ENCODE results near the gene CD9. TPM values are rescaled to one million over a fixed set of nuclear protein-coding genes. Genes with fewer than 3 reads are reported as not detected.

The CD9 gene
- total RNA-seq, 1 donor: 70.0 TPM

DNA sequence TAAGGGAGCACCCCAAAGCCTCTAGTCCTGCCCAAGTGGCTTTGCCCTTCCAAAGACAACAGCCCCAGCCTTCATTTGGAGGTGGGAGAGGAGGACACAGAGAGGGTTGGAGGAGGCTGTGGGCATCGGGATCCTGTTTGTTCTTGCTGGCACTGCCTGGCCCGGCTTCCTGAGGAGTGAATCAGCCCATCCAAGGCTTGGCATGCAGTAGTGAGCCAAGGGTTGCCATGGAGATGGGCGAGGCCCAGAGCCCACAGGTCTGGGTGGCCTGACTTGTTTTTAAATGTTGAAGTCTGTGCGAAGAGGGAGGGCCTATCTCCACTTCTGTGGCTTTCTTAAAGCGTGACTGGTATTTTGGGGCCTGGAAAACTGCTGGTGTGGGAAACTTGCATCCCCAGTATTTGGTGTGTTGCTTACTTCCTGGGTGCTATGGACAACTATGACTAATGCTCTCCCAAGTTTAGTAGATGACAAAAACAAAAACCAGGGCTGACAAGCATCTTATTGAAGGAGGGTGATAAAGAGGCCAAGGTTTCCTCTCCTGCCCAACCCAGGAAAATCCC is 15.8 kb downstream of the CD9 start:
- DNase-seq (ENCODE audit: low read depth in 2 of 3, low spot score in 2 of 3): peak in 1 of 3 donors; percentile 39

DNA sequence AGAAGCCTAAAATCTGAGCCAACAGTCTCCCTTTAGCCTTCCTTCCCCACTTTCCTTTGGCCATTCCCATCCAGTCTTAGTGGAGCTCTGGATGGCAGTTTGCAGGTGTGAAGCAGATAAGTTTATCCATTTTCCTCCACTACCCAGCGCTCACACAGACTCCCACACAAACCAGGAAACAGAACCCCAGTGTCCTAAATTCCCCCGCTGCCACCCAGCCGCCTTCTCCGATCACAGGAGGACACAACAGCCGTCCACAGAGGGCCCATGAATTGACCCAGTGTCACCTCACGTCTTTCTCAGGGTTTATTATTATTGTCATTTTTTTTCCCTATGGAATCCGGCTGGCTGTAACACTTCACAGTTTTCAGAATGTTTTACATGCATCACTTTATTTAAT is 16.4 kb downstream of the CD9 start:
- no peak for DNase-seq (ENCODE audit: low read depth in 2 of 3, low spot score in 2 of 3)

DNA sequence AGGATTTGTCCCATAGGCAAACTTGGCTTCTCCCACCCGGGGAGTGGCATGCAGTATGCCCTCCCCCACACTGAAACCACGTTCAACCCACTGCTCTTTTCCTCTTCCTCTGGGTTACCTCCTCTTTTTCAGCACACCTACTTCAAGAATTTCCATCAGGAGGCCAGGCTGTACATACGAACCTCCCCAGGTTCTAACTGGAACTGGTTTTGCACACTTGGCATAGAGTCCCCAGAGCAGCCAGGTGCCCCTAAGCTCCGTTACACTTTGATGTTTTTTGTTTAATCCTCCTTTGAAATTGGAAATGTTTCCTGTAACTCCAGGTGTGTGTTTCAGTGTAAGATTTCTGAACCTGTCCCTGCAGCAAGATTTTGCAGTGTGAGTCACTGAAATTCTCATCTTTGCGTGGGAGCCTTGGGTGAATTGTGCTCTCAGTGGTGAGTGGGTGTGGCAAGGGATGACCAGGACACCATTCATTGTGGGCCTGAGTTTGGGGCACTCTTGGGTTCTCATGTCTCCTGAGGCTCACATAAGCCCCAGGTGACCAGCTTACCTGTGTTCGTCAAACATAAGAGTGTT is 18.2 kb downstream of the CD9 start:
- no peak for DNase-seq (ENCODE audit: low read depth in 2 of 3, low spot score in 2 of 3)

DNA sequence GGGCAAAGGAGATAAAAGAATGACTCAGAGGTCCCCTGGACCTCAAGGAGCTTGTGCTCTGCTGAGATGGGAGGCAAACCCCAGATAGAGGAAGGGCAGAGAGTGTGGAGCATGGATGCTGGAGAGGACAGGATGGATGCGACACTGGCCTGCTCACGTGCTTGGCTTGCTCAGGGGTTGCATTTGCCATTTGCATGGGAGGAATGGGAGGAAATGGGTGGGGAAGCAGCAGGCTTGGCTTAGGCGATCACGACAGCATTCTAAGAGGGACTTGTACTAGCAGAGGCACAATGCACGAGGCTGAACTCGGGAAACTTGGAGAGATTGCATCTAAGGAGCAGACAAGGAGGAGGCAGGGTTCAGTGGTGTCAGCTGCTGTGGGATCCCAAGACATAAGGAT is 19.8 kb downstream of the CD9 start:
- DNase-seq (ENCODE audit: low read depth in 2 of 3, low spot score in 2 of 3): no peak

DNA sequence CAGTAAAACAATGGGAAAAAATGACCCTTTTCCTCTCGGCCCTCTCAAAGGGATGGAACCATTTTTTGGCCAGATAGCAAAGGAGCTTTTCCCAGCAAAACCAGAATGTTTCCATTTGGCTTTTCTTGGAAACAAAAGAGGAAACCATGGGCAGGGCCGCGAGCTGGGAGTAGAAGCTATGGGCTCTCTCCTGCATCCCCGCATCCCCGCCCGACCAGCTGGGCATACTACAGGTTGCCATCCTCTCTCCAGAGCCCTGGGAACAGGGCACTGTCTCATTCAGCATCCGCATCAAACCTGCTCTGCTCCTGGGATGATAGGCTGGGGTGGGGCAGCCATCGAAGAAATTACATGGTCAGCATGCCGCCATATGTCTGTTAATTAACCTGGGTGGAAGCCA is 20.9 kb downstream of the CD9 start:
- DNase-seq (ENCODE audit: low read depth in 2 of 3, low spot score in 2 of 3): no peak

DNA sequence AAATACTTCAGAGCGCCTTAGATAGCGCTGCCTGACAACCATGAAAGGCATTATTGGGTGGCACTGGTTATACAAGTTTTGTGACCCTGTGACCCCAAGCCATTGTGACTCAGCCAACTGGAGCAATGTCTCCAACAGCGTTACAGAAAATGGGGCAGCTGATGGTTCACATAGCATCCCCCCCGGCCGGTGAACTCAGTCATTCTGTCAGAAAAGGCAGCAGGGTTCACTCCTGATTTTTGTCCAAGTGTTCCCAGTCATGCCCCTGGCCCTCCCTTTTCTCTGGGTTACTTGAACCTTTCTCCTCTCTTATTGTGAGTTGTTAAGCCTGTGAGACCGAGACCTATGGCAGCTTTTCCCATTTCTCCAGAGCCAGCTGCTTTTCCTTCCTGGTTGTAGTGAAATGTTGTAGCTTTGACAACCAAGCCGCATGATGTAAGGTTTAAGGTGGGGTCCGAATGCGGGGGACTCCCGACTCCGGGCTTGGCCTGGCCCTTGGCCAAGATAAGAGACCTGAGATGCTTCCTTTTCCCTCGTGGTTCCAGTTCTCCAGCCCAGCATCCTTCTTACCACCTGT is 22.0 kb downstream of the CD9 start:
- DNase-seq (ENCODE audit: low read depth in 2 of 3, low spot score in 2 of 3): no peak

DNA sequence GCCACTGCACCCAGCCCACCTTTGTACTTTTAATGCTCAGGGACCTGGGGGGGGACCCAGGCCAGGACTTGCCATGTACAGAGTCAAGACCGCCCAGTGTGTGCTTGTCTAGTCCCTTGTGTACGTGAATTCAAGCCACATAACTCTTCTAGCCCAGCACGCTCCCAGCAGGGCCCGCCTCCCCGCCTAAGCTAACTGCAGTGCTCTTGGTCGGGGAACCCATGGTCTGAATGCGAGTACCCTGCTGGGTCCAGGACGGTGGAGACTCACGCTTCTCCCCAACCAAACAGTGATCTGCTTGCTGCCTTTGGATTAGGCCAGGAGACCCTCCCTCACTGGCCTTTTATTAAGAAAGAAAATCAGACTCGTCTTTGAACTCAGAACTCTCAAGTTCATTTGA is 23.3 kb downstream of the CD9 start:
- no peak for DNase-seq (ENCODE audit: low read depth in 2 of 3, low spot score in 2 of 3)

DNA sequence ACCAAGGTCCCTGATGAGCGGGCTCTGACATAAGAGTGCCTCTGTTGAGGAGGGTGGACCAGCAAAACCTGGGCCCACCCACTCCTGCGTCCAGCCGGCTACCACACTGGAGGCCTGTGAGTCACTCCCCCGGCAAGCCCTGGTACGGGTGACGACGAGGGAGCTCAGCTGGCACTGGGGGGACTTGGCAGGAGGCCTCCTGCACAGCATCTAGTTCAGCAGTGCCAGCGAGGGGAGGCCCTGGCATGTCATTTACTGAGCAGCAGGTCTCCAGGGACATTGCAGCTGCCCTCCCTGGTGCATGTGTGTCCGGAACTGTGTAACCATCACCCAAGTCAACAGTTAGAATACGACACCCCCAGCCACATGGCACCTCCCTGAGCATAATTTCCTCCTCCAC is 24.4 kb downstream of the CD9 start:
- DNase-seq (ENCODE audit: low read depth in 2 of 3, low spot score in 2 of 3): no peak

DNA sequence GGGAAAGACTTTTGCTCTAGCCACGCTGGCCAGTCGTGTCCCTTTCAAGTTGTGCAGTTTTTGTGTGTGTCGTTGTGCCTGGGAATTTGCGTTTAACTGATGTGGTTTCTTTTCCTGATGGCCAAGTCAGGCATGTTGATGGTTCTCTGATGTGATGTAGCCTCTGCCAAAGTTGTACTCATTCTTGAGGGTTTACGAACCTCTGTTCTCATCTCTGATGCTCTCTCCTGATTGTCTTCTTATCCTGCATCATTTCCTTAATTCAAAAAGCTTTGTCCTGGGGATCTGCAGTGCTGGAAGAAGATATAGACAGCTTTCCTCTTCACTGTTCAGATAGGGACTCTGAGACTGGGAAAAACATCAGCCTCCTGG is 25.4 kb downstream of the CD9 start:
- DNase-seq (ENCODE audit: low read depth in 2 of 3, low spot score in 2 of 3): no peak

DNA sequence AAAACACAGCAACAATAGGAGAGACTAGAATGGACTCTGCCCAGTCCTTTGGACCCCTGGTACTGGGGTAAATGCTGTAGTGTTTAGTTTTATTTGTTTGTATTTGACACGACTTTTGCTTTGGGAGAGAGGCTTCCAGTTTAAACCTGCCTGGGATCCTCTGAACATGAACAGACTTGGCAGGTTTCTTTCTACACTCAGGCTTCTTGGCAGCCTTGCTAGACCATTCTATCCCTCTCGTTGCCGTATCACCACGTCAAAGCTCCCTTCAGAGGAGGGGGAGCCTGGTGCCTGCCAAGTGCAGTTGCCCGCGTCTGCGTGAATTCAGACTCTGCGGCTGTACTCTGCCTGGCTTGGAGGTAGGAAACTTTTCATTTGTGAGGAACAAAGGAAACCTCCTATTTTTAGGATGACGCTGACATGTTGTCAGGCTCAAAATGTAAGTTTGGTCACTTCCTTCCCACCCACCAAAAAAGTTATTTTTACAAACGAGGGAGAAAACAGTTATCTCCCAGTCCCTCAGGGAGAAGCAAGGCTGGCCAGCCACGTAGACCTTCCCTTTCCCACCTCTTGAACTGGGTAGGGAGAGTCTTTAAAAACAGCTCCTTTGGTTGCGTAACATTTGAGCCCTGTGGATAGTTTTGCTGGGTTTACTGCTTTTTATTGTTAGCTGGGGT is 25.9 kb downstream of the CD9 start:
- DNase-seq (ENCODE audit: low read depth in 2 of 3, low spot score in 2 of 3): no peak

DNA sequence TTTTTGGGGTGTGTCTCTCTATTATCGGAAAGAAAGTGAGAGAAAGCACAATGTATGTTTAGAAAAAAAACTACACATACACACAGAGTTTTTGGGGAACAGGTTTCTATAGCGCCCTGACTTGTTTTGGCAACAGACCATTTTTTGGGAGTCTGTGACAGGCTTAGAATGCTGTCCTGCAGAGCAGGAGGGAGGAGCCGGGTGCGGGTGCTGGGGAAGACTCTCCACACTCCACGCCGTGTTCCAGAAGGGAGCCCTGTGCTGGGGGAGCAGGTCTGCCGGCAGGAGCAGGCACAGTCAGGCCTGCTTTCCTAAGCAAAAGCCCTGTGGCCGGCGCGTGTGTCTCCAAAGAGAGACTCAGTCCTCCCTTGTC is 26.5 kb downstream of the CD9 start:
- DNase-seq (ENCODE audit: low read depth in 2 of 3, low spot score in 2 of 3): peak in 1 of 3 donors; percentile 50

DNA sequence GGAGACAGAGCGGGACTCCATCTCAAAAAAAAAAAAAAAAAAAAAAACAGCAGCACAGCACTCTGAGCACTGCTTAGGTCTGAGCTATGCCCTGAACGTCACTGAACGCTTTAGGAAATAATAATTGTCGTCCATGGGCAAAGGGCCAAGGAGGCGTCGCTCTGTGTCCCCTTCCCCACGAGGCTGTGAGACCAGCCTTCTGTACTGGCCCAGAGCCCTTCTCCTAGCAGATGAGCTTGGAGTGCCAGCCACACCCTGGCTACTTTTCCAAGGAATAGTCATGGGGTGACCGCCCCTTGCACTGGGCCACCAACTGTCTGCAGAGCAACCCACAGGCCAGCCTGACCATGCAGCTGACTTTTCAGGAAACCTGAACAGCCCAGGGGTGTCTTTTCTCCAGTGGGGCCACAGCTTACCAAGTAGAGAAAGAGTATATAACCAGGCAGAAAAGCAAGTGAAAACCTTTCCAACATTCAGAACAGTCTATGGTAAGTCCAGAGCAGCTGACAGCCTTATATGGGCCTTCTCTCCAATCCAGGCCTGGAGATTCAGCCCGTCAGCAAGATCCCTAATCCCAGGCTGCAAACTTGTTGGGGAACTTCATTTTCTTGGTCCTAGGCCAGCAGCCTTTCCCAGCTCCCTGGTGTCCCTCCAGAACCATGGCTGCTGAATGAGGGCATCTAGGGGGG is 28.5 kb downstream of the CD9 start:
- no peak for DNase-seq (ENCODE audit: low read depth in 2 of 3, low spot score in 2 of 3)

DNA sequence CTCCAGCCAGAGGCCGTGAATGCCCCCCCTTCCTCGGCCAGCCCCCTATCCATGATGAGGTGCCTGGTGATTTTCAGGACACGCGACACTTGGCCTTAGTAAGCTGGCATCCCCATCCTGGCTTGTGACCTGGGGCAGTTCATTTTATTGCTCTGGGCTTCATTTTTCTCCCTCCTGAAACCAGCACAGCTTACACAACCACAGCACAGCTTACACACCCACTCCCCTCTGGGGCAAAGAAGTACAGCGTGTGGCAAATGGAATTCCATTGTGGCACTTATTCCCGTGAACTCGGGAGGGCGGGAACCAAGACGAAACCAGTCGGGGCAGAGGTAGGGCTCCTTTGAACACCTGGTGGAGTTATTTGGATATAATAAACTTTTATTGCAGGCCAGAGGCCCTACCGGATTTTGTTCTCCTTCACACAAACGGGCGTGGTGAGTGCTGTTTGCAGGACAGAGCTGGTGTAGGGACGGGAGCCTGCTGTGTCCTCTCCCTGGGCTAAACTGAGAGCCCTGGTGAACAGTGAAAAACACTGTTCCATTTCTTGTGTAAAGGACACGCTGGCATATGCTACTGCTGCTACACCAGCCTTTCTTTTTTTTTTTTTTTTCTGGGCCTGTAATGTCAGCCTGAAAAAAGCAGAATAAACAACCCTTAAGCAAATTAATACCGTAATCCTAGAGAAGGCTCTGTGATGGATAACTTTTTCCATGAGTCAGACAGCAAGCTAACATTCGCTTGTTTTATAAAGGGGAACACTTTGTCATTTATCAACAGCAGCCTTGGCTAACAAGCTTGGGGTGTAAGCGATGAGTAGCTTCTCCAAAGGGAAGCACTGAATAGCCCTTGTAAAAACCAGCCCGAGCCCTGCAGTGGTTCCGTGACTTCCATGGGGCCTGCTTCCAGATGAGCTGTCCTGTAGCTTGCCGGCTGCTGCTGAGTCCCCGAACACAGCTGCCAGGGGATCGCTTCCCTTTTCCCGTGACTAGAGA is 29.3 kb downstream of the CD9 start:
- peak in 1 of 3 donors; percentile 53 for DNase-seq (ENCODE audit: low read depth in 2 of 3, low spot score in 2 of 3)

DNA sequence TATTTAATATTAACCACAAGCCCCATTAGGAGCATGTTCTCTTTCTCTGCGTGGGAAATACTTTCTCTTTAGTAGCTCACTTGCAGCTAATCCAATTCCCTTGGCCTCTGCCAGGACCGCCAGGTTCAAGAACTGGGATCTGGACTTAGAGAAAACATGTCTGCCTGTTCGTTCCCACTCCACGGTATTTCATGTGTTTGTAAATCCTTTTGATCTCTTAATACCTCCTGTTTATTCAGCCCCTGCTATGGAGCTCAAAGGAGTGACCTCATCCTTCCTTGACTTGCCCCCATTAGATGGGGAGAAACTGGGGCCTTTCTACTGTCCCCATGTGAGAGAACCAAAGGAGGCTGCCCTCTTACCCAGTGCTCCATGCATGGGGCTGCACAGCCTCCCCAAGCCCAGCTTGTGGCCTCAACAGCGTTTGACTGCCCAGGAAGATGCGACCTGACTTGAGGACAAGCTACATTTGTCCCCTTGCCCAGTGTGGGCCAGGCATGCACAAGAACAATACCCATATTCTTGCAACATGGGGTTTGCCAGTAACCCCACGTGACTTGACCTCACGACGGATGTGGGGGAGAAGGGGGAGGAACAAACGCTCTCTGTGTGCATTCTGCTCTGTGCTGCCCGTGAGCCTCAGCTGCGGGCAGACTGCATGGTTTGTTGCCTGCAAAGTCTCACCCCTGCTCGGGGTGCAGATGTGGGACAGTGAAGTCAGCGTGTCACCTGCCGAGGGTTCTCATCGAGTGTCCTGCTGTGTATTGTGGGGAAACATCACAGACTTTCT is 30.3 kb downstream of the CD9 start:
- peak; percentile 43 to 71 (median 58) for DNase-seq (ENCODE audit: low read depth in 2 of 3, low spot score in 2 of 3)

DNA sequence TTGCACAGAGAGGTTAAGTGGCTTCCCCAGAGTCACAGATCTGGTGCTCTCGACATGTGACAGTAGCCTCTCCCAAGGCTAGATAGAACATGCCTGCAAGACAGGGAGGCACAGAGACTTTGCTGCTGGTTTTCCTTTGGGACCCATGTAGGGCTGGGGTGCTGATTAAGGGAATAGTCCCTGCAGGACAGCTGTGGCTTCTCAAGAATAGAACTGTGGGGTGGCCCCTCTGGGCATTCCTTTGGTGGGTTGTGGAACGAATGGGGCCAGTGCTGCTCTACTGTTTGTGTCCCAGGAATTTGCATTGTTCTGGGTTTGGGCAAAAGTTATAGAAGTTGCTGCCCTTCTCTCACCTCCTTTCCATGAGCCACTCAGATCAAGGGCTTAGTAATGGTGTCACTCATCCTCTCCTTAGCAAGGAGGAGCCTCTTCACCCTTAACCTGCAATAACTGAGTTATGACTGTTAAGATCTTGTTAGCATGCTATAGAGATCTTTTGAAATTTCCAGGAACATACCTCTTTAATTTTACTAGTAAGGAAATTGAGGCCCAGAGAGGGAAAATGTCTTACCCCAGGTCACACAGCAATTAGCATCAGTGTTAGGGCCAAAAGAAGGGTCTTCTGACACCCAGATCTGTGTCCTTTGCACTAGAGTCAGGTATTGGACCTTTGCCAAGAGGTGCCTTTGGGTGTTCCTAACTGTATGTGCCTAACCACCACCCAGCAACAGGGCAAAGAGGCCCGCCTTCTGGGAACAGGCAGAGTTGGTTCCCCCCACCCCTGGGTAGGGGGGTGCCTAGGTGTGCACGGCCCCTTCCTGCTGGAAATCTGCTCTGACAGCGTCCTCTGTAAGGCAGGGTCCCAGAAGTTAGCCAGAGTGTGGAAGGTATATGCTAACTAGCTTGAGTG is 31.4 kb downstream of the CD9 start:
- DNase-seq (ENCODE audit: low read depth in 2 of 3, low spot score in 2 of 3): no peak

DNA sequence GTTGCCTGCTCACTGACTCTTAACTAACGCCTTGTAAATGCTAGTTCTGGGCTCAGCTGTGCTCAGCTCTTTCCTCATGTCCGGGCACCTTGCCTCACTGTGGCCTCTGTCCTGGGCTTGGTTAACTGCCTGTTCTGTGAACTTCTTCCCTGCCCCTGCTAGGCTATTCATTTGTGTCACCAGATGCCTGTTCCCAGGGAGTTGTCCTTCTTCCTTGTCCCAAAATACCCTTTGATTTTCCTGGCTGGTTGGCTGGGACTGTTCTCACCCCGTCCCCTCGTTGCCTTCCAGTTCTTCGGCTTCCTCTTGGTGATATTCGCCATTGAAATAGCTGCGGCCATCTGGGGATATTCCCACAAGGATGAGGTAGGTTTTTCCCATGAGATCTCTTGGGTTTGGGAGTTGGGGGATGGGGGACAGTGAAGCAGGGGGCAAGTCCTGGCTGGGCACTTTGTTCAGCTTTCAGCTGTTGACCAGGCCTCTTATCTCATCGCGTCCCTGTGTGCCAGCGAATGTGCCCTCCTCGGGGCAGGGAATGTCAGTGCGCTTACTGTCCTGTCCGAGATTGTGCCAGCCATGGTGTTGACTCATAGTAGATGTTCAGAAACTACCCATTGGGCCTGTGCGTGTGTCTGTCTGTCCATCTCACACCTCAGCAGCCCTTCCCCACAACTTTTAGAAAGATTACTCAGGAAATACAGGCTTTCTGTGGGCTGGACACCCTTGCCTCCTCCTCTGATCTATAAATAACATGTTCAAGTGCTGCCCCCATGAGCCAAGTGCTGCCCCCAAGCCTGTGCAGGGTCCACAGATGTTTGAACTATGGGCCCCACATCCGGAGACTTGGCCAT is 33.1 kb downstream of the CD9 start:
- peak in 2 of 3 donors; percentile 39 to 60 for DNase-seq (ENCODE audit: low read depth in 2 of 3, low spot score in 2 of 3)

DNA sequence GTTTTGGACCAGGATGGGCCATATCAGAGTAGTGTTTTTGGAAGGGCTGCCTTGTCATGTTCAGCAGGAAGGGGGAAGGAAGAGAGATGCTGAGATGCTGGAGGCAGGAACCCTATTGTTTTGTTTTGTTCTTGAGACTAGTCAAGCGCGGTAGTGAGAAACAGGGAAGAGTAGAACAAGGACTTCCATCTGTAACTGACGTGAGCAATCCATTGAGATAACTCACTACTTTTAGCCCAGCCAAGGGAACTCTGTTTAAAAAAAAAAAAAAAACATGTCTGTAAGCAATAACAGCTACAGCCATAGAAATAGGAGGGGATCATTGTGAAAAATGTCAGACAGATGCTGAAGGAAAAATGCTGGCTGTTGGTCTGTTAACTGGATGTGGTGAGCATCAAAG is 34.0 kb downstream of the CD9 start:
- no peak for DNase-seq (ENCODE audit: low read depth in 2 of 3, low spot score in 2 of 3)

DNA sequence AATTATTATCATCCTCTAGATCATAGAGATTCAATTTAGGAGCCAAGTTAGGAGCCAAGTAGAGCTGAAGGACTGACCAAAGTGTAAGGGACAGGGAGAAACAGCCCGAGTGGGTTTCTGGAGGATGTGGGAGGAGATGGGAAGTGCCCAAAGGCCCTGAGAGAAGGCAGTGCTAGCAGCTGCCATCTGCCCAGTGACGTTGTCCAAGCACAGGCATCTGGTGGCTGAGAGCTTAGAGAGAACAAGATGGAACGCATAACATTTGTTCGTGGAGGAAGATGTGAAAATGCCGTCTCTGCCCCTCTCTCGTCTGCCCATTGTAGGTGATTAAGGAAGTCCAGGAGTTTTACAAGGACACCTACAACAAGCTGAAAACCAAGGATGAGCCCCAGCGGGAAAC is 34.7 kb downstream of the CD9 start:
- no peak for DNase-seq (ENCODE audit: low read depth in 2 of 3, low spot score in 2 of 3)

Measured in hematopoietic multipotent progenitor cell (in vitro differentiated cells).